ENCODE results near the gene FAM20C.

GRCh38 chr7:209416-209815, 17.0 kb downstream of the FAM20C start:
- TF ChIP-seq CTCF (IDR thresholded peaks at IDR 0.05 in 4 of 5, conservative IDR thresholded peaks at IDR 0.05 in 1 of 5) (no peak), POLR2A (IDR thresholded peaks at IDR 0.05) (no peak)

All from gastrocnemius medialis (tissue), 4 donors.